ENCODE measurements around the gene HCN1.
"Not testable (repeated sequence)": the region's sequence is repeated elsewhere in the genome, so short reads cannot be mapped to it uniquely, and the experiment has no call there.

Gene HCN1

DNA sequence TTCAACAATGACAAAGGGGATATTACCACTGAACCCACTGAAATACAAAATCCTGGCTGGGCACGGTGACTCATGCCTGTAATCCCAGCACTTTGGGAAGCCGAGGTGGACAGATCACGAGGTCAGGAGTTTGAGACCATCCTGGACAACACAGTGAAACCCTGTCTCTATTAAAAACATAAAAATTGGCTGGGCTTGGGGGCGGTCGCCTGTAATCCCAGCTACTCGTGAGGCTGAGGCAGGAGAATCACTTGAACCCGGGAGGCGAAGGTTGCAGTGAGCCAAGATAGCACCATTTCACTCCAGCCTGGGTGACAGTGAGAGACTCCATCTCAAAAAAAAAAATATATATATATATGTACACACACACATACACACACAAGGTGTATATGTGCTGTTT, 324.8 kb downstream of the HCN1 start:
- H3K56ac ChIP-seq (ENCODE audit: low read length); H3K27ac ChIP-seq (ENCODE audit: low read depth, low read length); H3K23ac ChIP-seq (ENCODE audit: low read length); H3K79me2 ChIP-seq (ENCODE audit: control insufficient read depth, insufficient read depth, low read length); H3K36me3 ChIP-seq (ENCODE audit: control insufficient read depth, insufficient read depth, low read length); H3K4me3 ChIP-seq (ENCODE audit: low read length); H4K5ac ChIP-seq (ENCODE audit: low read length); H3K79me1 ChIP-seq (ENCODE audit: low read length); H4K8ac ChIP-seq (ENCODE audit: low read depth, low read length); DNase-seq; H2BK15ac ChIP-seq (replicated peaks; ENCODE audit: low read depth); H3K18ac ChIP-seq (ENCODE audit: low read length); H3K4me1 ChIP-seq (ENCODE audit: control insufficient read depth, low read depth, low read length); H2AK5ac ChIP-seq (ENCODE audit: low read length); H3K4ac ChIP-seq (ENCODE audit: low read depth, low read length); H3K27me3 ChIP-seq (ENCODE audit: insufficient read depth, low read length, poor library complexity); H3K9ac ChIP-seq (ENCODE audit: low read length); H2BK5ac ChIP-seq (ENCODE audit: low read length); H3K4me2 ChIP-seq (ENCODE audit: low read length); H2BK120ac ChIP-seq (ENCODE audit: low read depth, low read length): not testable (repeated sequence)
- no CpG with 5 or more reads among the region's 8 CpGs for WGBS (ENCODE audit: extremely low coverage, insufficient coverage, low lambda C conversion rate)

DNA sequence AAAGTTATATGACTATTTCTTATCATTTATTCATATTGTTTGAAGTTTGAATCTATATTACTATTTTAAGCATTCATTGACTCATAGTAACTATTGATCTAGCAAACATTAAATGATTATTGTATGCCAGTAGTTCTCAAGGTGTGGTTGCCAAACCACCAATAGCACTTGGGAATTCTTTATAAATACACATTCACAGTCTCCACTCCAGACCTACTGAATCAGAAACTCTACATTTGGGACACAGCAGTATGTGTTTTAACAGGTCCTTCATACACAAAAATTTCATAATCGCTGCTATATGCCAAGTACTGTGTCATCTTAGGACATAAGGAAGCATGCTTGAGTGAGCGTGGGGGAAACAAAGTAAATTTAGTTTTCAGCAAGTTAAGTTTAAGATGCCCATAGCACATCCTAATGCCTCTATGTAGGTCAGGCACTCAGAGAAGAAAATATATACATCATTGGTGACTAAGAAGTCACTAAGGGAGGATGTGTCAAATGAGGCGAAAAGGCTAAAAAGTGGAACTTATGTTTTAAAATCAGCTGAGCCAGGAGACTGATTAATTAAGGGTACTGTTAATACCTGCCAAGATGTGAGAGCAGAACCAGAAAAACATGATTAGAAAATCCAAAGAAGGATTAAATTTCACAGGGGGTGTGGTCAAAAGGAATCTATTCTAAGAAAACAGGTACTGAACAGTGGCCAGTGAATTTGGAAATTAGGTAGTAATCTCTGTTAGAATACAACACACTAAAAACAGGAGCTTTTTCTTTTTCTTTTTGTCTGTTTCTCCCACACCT, 340.8 kb downstream of the HCN1 start:
- Histone ChIP-seq H3K9ac (ENCODE audit: low read length) (no peak overlapping the region), H3K36me3 (ENCODE audit: control insufficient read depth, insufficient read depth, low read length) (no peaks in the 10 kb centered on the region), H2BK5ac (ENCODE audit: low read length) (no peak overlapping the region), H3K56ac (ENCODE audit: low read length) (no peak overlapping the region), H2BK15ac (replicated peaks; ENCODE audit: low read depth) (no peak overlapping the region), H3K4me2 (ENCODE audit: low read length) (no peak overlapping the region), H3K4me1 (ENCODE audit: control insufficient read depth, low read depth, low read length) (no peaks in the 10 kb centered on the region), H4K5ac (ENCODE audit: low read length) (no peak overlapping the region), H3K4ac (ENCODE audit: low read depth, low read length) (no peak overlapping the region), H2AK5ac (ENCODE audit: low read length) (no peak overlapping the region), H4K8ac (ENCODE audit: low read depth, low read length) (no peak overlapping the region), H3K4me3 (ENCODE audit: low read length) (no peak overlapping the region), H3K27me3 (ENCODE audit: insufficient read depth, low read length, poor library complexity) (no peaks in the 10 kb centered on the region), H3K18ac (ENCODE audit: low read length) (no peak overlapping the region), H3K27ac (ENCODE audit: low read depth, low read length) (no peak overlapping the region), H3K79me2 (ENCODE audit: control insufficient read depth, insufficient read depth, low read length) (no peaks in the 10 kb centered on the region), H3K23ac (ENCODE audit: low read length) (no peak overlapping the region), H3K79me1 (ENCODE audit: low read length) (no peaks in the 10 kb centered on the region), H2BK120ac (ENCODE audit: low read depth, low read length) (no peak overlapping the region)
- no CpG with 5 or more reads among the region's 3 CpGs for WGBS (ENCODE audit: extremely low coverage, insufficient coverage, low lambda C conversion rate)
- DNase-seq = no peak

DNA sequence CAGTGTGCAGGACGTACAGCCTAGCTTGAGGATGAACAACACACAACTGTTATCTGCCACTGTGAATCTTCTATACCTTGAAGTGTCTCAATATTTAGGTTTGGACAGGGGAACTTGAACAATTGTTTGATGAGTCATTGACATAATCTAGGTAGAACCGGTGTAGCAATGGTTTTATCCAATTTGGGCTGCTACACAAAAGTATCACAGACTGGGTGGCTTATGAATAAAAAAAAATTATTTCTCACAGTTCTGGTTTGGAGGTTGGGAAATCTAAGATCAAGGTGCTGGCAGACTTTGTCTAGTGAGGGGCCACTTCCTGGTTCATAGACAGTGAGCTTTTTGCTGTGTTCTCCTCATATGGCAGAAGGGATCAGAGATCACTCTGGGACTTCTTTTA, 359.7 kb downstream of the HCN1 start:
- Histone ChIP-seq H4K5ac (ENCODE audit: low read length) (no peak overlapping the region), H2BK15ac (replicated peaks; ENCODE audit: low read depth) (no peak overlapping the region), H3K4me2 (ENCODE audit: low read length) (no peak overlapping the region), H3K23ac (ENCODE audit: low read length) (no peak overlapping the region), H3K27ac (ENCODE audit: low read depth, low read length) (no peak overlapping the region), H3K4ac (ENCODE audit: low read depth, low read length) (no peak overlapping the region), H3K36me3 (ENCODE audit: control insufficient read depth, insufficient read depth, low read length) (no peaks in the 10 kb centered on the region), H3K4me1 (ENCODE audit: control insufficient read depth, low read depth, low read length) (no peaks in the 10 kb centered on the region), H3K27me3 (ENCODE audit: insufficient read depth, low read length, poor library complexity) (no peaks in the 10 kb centered on the region), H2AK5ac (ENCODE audit: low read length) (no peak overlapping the region), H3K9ac (ENCODE audit: low read length) (no peak overlapping the region), H2BK5ac (ENCODE audit: low read length) (no peak overlapping the region), H2BK120ac (ENCODE audit: low read depth, low read length) (no peak overlapping the region), H3K56ac (ENCODE audit: low read length) (no peak overlapping the region), H3K79me2 (ENCODE audit: control insufficient read depth, insufficient read depth, low read length) (no peaks in the 10 kb centered on the region), H4K8ac (ENCODE audit: low read depth, low read length) (no peak overlapping the region), H3K18ac (ENCODE audit: low read length) (no peak overlapping the region), H3K4me3 (ENCODE audit: low read length) (no peak overlapping the region), H3K79me1 (ENCODE audit: low read length) (no peaks in the 10 kb centered on the region)
- WGBS (ENCODE audit: extremely low coverage, insufficient coverage, low lambda C conversion rate) = no CpG with 5 or more reads among the region's 2 CpGs
- DNase-seq = no peak

DNA sequence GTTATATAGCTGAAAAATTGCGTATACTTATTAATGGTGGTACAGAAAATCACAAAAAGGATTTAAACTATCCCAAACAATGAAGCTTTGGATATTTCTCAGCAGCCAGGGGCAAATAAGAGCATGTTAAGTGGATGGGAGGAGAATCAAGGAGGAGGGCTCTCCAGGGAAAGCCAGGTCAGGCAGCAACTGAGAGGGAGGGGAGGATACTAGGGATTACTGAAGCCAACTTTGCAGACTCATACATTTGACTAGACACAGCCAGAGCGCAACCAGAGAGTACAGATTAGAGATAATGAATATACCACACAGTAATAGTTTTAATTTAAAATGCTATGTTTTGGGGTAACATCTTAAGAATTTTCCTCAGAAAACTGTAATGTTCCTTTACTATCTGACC, 360.2 kb downstream of the HCN1 start:
- Histone ChIP-seq H2BK15ac (replicated peaks; ENCODE audit: low read depth) (no peak overlapping the region), H2BK120ac (ENCODE audit: low read depth, low read length) (no peak overlapping the region), H3K56ac (ENCODE audit: low read length) (no peak overlapping the region), H3K4ac (ENCODE audit: low read depth, low read length) (no peak overlapping the region), H3K9ac (ENCODE audit: low read length) (no peak overlapping the region), H3K4me3 (ENCODE audit: low read length) (no peak overlapping the region), H3K18ac (ENCODE audit: low read length) (no peak overlapping the region), H3K36me3 (ENCODE audit: control insufficient read depth, insufficient read depth, low read length) (no peaks in the 10 kb centered on the region), H3K27me3 (ENCODE audit: insufficient read depth, low read length, poor library complexity) (no peaks in the 10 kb centered on the region), H3K79me2 (ENCODE audit: control insufficient read depth, insufficient read depth, low read length) (no peaks in the 10 kb centered on the region), H3K27ac (ENCODE audit: low read depth, low read length) (no peak overlapping the region), H2BK5ac (ENCODE audit: low read length) (no peak overlapping the region), H2AK5ac (ENCODE audit: low read length) (no peak overlapping the region), H3K4me2 (ENCODE audit: low read length) (no peak overlapping the region), H3K23ac (ENCODE audit: low read length) (no peak overlapping the region), H4K5ac (ENCODE audit: low read length) (no peak overlapping the region), H4K8ac (ENCODE audit: low read depth, low read length) (no peak overlapping the region), H3K79me1 (ENCODE audit: low read length) (no peaks in the 10 kb centered on the region), H3K4me1 (ENCODE audit: control insufficient read depth, low read depth, low read length) (no peaks in the 10 kb centered on the region)
- WGBS (ENCODE audit: extremely low coverage, insufficient coverage, low lambda C conversion rate) = no CpG with 5 or more reads among the region's 2 CpGs
- DNase-seq = no peak

DNA sequence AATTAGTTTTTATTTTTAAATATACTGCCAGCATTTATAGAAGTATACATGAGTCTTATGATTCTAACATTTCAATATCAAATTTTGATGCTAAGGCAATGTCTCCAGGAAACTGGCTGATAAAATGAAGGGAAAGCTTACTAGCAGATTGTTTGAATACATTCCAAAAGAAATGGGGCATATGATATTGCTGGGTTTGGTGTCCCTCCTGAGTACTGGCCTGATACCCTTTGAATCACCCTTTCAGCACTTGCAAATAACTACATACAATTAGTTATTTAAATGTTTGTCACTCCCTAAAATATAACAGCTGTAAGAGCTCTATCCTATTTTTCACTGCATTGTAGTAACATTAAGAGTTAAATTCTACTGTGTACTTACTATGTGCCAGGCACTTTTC, 360.8 kb downstream of the HCN1 start:
- Histone ChIP-seq H3K4ac (ENCODE audit: low read depth, low read length) (no peak overlapping the region), H2BK120ac (ENCODE audit: low read depth, low read length) (no peak overlapping the region), H3K4me1 (ENCODE audit: control insufficient read depth, low read depth, low read length) (no peaks in the 10 kb centered on the region), H3K27ac (ENCODE audit: low read depth, low read length) (no peak overlapping the region), H3K4me3 (ENCODE audit: low read length) (no peak overlapping the region), H3K36me3 (ENCODE audit: control insufficient read depth, insufficient read depth, low read length) (no peaks in the 10 kb centered on the region), H3K18ac (ENCODE audit: low read length) (no peak overlapping the region), H3K23ac (ENCODE audit: low read length) (no peak overlapping the region), H2BK5ac (ENCODE audit: low read length) (no peak overlapping the region), H3K4me2 (ENCODE audit: low read length) (no peak overlapping the region), H4K5ac (ENCODE audit: low read length) (no peak overlapping the region), H2AK5ac (ENCODE audit: low read length) (no peak overlapping the region), H4K8ac (ENCODE audit: low read depth, low read length) (no peak overlapping the region), H3K27me3 (ENCODE audit: insufficient read depth, low read length, poor library complexity) (no peaks in the 10 kb centered on the region), H3K56ac (ENCODE audit: low read length) (no peak overlapping the region), H3K9ac (ENCODE audit: low read length) (no peak overlapping the region), H2BK15ac (replicated peaks; ENCODE audit: low read depth) (no peak overlapping the region), H3K79me2 (ENCODE audit: control insufficient read depth, insufficient read depth, low read length) (no peaks in the 10 kb centered on the region), H3K79me1 (ENCODE audit: low read length) (no peaks in the 10 kb centered on the region)
- DNase-seq = no peak

DNA sequence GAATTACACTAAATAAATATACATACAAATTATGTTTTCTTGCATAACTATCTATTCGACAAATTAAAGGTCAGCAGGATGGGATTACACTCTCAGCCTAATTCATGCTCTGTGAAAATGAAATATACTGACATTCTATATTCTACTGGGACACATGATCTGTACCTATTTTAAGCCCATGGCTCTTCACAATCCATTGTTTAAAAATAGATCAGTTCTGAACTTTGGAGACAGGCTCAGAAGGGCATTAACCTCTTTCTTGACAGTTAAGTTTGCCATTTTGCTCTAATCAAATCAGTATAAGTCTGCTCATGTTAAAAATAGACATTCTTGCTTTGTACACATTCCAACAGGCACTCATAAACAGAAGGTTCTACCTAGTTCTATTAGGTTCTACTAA, 361.2 kb downstream of the HCN1 start:
- Histone ChIP-seq H2BK5ac (ENCODE audit: low read length) (no peak overlapping the region), H3K27ac (ENCODE audit: low read depth, low read length) (no peak overlapping the region)
- WGBS (ENCODE audit: extremely low coverage, insufficient coverage, low lambda C conversion rate) = no CpG with 5 or more reads among the region's 1 CpG

More for the DNA sequence above, 361.2 kb downstream of the HCN1 start:
- no peak for DNase-seq
- no peak overlapping the region for H3K18ac ChIP-seq (ENCODE audit: low read length)
- H3K27me3 ChIP-seq (ENCODE audit: insufficient read depth, low read length, poor library complexity) = no peaks in the 10 kb centered on the region
- H3K4me3 ChIP-seq (ENCODE audit: low read length) = no peak overlapping the region
- no peak overlapping the region for H2AK5ac ChIP-seq (ENCODE audit: low read length)
- H3K23ac ChIP-seq (ENCODE audit: low read length) = no peak overlapping the region
- no peak overlapping the region for H2BK120ac ChIP-seq (ENCODE audit: low read depth, low read length)
- H4K5ac ChIP-seq (ENCODE audit: low read length) = no peak overlapping the region
- no peaks in the 10 kb centered on the region for H3K4me1 ChIP-seq (ENCODE audit: control insufficient read depth, low read depth, low read length)
- no peak overlapping the region for H2BK15ac ChIP-seq (replicated peaks; ENCODE audit: low read depth)
- H3K9ac ChIP-seq (ENCODE audit: low read length) = no peak overlapping the region
- H4K8ac ChIP-seq (ENCODE audit: low read depth, low read length) = no peak overlapping the region
- H3K4me2 ChIP-seq (ENCODE audit: low read length) = no peak overlapping the region
- no peaks in the 10 kb centered on the region for H3K79me2 ChIP-seq (ENCODE audit: control insufficient read depth, insufficient read depth, low read length)
- H3K79me1 ChIP-seq (ENCODE audit: low read length) = no peaks in the 10 kb centered on the region
- H3K36me3 ChIP-seq (ENCODE audit: control insufficient read depth, insufficient read depth, low read length) = no peaks in the 10 kb centered on the region
- no peak overlapping the region for H3K56ac ChIP-seq (ENCODE audit: low read length)
- no peak overlapping the region for H3K4ac ChIP-seq (ENCODE audit: low read depth, low read length)
